ENCODE measurements around the gene PEX11A.

The PEX11A gene

DNA sequence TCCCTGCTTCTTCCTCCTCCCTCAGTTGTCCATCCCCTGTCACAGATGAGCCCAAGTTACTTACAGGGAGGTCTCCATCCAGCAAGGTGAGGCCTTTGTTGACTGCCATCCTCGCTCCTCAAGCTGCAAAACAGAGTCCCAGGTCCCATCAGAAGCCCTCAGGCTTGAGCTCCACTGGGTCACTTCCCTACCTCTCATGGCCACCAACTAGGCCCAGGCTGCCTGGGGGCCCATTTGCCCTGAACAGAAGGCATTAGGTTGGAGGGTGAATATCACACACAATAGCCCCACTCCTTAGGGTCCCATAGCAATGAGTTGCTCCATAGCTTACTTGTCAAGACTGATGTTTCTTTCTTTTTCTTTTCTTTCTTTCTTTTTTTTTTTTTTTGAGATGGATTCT lies 13.2 kb downstream of the PEX11A start:
- no peak for TF ChIP-seq CEBPB (IDR thresholded peaks at IDR 0.05)
- TF ChIP-seq NFIC (IDR thresholded peaks at IDR 0.05), result no peak

DNA sequence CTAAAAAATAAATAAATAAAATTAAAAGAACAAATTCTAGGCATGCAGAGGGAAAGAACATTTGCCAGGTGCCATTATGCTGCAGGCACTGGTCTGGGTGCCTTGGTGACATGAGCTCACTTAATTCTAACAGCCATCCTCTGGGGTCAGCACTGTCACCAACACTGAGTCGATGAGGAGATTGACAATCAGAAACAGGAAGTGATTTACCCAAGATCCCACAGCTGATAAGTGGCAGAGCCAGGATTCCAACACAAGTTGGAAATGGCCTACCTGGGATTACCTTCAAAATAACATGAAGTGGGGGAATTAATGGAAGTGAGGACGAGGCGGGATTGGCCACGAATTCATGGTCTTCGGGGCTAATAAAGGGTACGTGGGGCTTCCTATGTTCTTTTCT lies 14.9 kb downstream of the PEX11A start:
- TF ChIP-seq NFIC (IDR thresholded peaks at IDR 0.05) (no peak), CEBPB (IDR thresholded peaks at IDR 0.05) (no peak), ZBTB7A (IDR thresholded peaks at IDR 0.05; ENCODE audit: low read depth) (no peak), CREB1 (IDR thresholded peaks at IDR 0.05; ENCODE audit: low read depth) (no peak), EGR1 (IDR thresholded peaks at IDR 0.05) (no peak)
- TF ChIP-seq, protein P1, sequence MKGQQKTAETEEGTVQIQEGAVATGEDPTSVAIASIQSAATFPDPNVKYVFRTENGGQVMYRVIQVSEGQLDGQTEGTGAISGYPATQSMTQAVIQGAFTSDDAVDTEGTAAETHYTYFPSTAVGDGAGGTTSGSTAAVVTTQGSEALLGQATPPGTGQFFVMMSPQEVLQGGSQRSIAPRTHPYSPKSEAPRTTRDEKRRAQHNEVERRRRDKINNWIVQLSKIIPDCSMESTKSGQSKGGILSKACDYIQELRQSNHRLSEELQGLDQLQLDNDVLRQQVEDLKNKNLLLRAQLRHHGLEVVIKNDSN (IDR thresholded peaks at IDR 0.05), result no peak
- TF ChIP-seq, protein P2, sequence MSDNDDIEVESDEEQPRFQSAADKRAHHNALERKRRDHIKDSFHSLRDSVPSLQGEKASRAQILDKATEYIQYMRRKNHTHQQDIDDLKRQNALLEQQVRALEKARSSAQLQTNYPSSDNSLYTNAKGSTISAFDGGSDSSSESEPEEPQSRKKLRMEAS (IDR thresholded peaks at IDR 0.05), result no peak

DNA sequence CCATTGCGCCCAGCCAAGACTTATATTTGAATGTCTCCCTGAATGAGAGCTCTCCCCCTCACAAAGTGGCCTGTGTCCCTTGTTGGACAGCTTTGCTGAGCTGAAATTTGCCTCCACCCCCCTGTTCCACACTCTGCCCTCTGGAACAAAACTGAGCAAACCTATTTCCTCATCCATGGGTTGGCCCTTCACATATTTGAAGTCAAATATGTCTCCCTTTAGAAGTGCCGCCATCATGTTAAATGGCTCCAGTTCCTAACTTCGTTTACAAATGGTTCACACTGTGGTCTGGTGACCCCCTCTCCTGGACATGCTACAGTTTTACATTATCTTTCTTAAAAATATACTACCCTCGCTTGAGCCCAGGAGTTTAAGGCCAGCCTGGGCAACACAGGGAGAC lies 16.0 kb downstream of the PEX11A start:
- TF ChIP-seq EP300 (IDR thresholded peaks at IDR 0.05; ENCODE audit: borderline replicate concordance), result no peak
- TF ChIP-seq RAD21 (IDR thresholded peaks at IDR 0.05; ENCODE audit: low read depth), result no peak
- TF ChIP-seq CREB1 (IDR thresholded peaks at IDR 0.05; ENCODE audit: low read depth), result no peak
- TF ChIP-seq TCF12 (IDR thresholded peaks at IDR 0.05; ENCODE audit: low read depth), result no peak
- TF ChIP-seq TEAD4 (IDR thresholded peaks at IDR 0.05), result no peak
- no peak for TF ChIP-seq TAF1 (IDR thresholded peaks at IDR 0.05; ENCODE audit: low read depth)
- TF ChIP-seq ZBTB7A (IDR thresholded peaks at IDR 0.05; ENCODE audit: low read depth), result no peak
- TF ChIP-seq NFIC (IDR thresholded peaks at IDR 0.05), result no peak
- TF ChIP-seq FOXM1 (IDR thresholded peaks at IDR 0.05; ENCODE audit: borderline replicate concordance, low read depth), result no peak
- no peak for TF ChIP-seq EGR1 (IDR thresholded peaks at IDR 0.05)
- TF ChIP-seq, protein P1 (IDR thresholded peaks at IDR 0.05), result no peak
- TF ChIP-seq, protein P3, sequence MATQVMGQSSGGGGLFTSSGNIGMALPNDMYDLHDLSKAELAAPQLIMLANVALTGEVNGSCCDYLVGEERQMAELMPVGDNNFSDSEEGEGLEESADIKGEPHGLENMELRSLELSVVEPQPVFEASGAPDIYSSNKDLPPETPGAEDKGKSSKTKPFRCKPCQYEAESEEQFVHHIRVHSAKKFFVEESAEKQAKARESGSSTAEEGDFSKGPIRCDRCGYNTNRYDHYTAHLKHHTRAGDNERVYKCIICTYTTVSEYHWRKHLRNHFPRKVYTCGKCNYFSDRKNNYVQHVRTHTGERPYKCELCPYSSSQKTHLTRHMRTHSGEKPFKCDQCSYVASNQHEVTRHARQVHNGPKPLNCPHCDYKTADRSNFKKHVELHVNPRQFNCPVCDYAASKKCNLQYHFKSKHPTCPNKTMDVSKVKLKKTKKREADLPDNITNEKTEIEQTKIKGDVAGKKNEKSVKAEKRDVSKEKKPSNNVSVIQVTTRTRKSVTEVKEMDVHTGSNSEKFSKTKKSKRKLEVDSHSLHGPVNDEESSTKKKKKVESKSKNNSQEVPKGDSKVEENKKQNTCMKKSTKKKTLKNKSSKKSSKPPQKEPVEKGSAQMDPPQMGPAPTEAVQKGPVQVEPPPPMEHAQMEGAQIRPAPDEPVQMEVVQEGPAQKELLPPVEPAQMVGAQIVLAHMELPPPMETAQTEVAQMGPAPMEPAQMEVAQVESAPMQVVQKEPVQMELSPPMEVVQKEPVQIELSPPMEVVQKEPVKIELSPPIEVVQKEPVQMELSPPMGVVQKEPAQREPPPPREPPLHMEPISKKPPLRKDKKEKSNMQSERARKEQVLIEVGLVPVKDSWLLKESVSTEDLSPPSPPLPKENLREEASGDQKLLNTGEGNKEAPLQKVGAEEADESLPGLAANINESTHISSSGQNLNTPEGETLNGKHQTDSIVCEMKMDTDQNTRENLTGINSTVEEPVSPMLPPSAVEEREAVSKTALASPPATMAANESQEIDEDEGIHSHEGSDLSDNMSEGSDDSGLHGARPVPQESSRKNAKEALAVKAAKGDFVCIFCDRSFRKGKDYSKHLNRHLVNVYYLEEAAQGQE (IDR thresholded peaks at IDR 0.05; ENCODE audit: low read depth), result no peak
- no peak for TF ChIP-seq YY1 (IDR thresholded peaks at IDR 0.05; ENCODE audit: low read depth)
- no peak for TF ChIP-seq CEBPB (IDR thresholded peaks at IDR 0.05)
- TF ChIP-seq, protein P2 (IDR thresholded peaks at IDR 0.05), result no peak

DNA sequence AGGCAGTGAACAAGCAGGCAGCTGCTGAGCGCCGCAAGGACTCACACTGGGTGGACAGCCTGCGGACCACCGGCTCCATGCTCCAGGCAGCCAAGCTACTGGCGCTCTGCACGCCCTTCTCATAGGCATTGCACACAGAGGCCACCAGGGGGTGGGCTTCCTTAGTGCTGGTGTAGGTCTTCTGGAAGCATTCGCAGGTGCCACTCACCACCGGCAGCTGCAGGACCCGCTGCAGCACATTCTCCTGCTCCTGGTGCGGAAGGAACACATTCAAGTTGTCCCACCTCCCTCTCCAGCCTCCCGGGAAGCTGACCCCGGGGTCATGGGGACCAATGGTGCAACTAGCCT lies 17.4 kb downstream of the PEX11A start:
- TF ChIP-seq RAD21 (IDR thresholded peaks at IDR 0.05; ENCODE audit: low read depth) (peak; percentile 38; the same call in 1 of the 2 replicates), NFIC (IDR thresholded peaks at IDR 0.05) (no peak)

DNA sequence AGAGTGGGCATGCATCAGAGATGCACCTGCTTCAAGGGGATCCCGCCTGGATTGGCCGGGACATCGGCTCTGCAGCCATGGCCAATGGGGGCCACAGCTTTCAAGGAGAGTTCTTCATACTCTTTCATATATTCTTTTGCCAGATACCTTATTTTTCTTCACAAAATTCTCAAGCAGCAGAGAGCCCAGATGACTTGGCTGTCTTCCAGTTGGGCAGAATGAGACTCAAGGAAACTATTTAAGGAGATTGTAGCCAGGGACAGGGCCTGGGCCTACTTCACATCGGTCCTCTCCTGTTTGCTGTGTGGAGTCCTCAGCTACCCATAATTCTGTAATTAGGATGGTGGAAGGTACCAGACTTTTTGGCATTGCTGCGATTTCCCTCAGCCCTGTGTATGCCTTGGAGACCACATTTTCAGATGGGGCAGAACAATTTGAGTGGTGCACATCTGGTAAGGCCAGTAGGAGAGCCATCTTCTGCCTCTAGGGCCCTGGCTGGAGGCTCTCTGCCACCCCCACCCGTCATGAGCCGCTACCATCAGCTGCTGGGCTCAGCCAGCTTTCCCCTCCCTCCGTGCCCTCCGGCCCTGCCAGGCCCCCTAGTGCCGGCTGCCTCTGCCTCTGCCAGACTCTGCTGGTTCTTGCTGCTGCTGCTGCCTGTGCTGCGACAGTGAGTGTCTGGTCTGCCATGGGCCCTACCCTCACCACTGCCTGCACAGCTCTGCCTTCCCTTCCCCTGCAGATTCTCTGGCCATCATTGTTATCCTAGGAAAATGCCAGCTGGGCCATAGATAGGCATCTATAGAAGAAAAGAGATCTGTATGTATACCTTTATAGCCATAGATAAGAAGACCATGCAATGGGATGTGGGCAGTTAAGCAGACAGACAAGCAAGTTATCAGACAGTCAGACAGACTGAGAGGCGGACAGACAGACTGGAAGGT lies 18.1 kb downstream of the PEX11A start:
- TF ChIP-seq RAD21 (IDR thresholded peaks at IDR 0.05; ENCODE audit: low read depth) (no peak), EP300 (IDR thresholded peaks at IDR 0.05; ENCODE audit: borderline replicate concordance) (no peak), ZBTB7A (IDR thresholded peaks at IDR 0.05; ENCODE audit: low read depth) (no peak), FOXM1 (IDR thresholded peaks at IDR 0.05; ENCODE audit: borderline replicate concordance, low read depth) (no peak), EGR1 (IDR thresholded peaks at IDR 0.05) (no peak)
- TF ChIP-seq, protein P2 (IDR thresholded peaks at IDR 0.05), result no peak
- TF ChIP-seq, protein P1 (IDR thresholded peaks at IDR 0.05), result no peak

DNA sequence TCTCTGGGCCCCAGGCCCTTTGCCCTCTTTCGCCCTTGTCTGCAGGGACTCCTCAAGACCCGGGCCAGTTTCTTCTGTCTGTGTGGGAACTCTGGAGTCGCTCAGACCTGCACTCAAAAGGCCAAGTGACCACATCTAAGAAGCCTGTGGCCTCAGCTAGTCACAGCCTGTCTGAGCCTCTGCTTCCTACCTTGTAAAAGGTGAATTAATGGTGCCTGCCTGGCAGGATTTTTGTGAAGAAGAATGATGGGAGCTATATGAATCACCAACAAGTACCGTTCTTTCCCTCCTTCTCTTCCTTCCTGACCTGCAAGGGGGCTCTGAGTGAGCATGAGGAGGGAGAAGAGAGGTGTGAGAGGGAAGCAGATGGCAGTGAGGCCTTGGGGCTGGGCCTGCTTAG lies 18.9 kb downstream of the PEX11A start:
- TF ChIP-seq EGR1 (IDR thresholded peaks at IDR 0.05) (no peak), CEBPB (IDR thresholded peaks at IDR 0.05) (no peak), NFIC (IDR thresholded peaks at IDR 0.05) (no peak), RAD21 (IDR thresholded peaks at IDR 0.05; ENCODE audit: low read depth) (no peak), CREB1 (IDR thresholded peaks at IDR 0.05; ENCODE audit: low read depth) (no peak), TAF1 (IDR thresholded peaks at IDR 0.05; ENCODE audit: low read depth) (no peak), TCF12 (IDR thresholded peaks at IDR 0.05; ENCODE audit: low read depth) (no peak)
- TF ChIP-seq, protein P3 (IDR thresholded peaks at IDR 0.05; ENCODE audit: low read depth), result no peak
- TF ChIP-seq, protein P2 (IDR thresholded peaks at IDR 0.05), result no peak
